Osteoblast (primary cell): ENCODE results near the gene TTC28. TPM values are rescaled to one million over a fixed set of nuclear protein-coding genes. Genes with fewer than 3 reads are reported as not detected.

Source experiments
- DNase-seq: peaks from one replicate; pipeline ENCODE4 v3.0.0; 2011; ENCODE audit warnings: low spot score, mixed read lengths; ENCODE audit not compliant: insufficient read length; ENCODE audit errors: missing footprints
- H2AFZ ChIP-seq: 2 replicates; pipeline ENCODE4 v1.6.0; 2011; ENCODE audit warnings: mild to moderate bottlenecking, low read length
- H3K27ac ChIP-seq: 2 replicates; pipeline ENCODE4 v1.5.1; 2011; ENCODE audit warnings: mild to moderate bottlenecking, low read depth, low read length, moderate library complexity
- H3K27me3 ChIP-seq: 2 replicates; pipeline ENCODE4 v1.6.0; 2012; ENCODE audit warnings: mild to moderate bottlenecking, control low read depth, inconsistent platforms, low read length, moderate library complexity; ENCODE audit not compliant: insufficient read depth
- H3K36me3 ChIP-seq: 2 replicates; pipeline ENCODE4 v1.5.1; 2011; ENCODE audit warnings: mild to moderate bottlenecking, low read length, control low read depth, moderate library complexity; ENCODE audit not compliant: insufficient read depth
- H3K4me1 ChIP-seq: 2 replicates; pipeline ENCODE4 v1.5.1; 2011; ENCODE audit warnings: mild to moderate bottlenecking, low read length, control low read depth, moderate library complexity; ENCODE audit not compliant: insufficient read depth
- H3K4me2 ChIP-seq: 2 replicates; pipeline ENCODE4 v1.6.0; 2011; ENCODE audit warnings: mild to moderate bottlenecking, low read length; ENCODE audit not compliant: insufficient read depth
- H3K4me3 ChIP-seq: fragments of 200-600 bp; sonication (generic); 3 replicates; pipeline ENCODE4 v1.5.1; 2012; ENCODE audit warnings: mild to moderate bottlenecking, low read length, inconsistent platforms; ENCODE audit not compliant: insufficient read depth
- H3K79me2 ChIP-seq: 2 replicates; pipeline ENCODE4 v1.6.0; 2012; ENCODE audit warnings: mild to moderate bottlenecking, low read length, control low read depth, inconsistent platforms; ENCODE audit not compliant: insufficient read depth
- H3K9me3 ChIP-seq: 2 replicates; pipeline ENCODE4 v1.5.1; 2011; ENCODE audit warnings: low read depth, low read length, control low read depth
- H4K20me1 ChIP-seq: 2 replicates; pipeline ENCODE4 v1.6.0; 2012; ENCODE audit warnings: mild to moderate bottlenecking, low read length, control low read depth; ENCODE audit not compliant: insufficient read depth
- total RNA-seq: library from RNA; depleted of rRNA; stranded (reverse); fragments of >200 nt; gene quantifications from 2 replicates; pipeline ENCODE4 v1.2.3, GENCODE V29; 2012
- TF ChIP-seq, protein P1 (sequence below): IDR thresholded peaks from 2 replicates; pipeline ENCODE4 v1.5.1; 2011; ENCODE audit warnings: mild to moderate bottlenecking, low read depth, low read length, moderate library complexity; ENCODE audit errors: extremely low read depth

Gene TTC28
- total RNA-seq, 1 donor, result 48.1 TPM

DNA sequence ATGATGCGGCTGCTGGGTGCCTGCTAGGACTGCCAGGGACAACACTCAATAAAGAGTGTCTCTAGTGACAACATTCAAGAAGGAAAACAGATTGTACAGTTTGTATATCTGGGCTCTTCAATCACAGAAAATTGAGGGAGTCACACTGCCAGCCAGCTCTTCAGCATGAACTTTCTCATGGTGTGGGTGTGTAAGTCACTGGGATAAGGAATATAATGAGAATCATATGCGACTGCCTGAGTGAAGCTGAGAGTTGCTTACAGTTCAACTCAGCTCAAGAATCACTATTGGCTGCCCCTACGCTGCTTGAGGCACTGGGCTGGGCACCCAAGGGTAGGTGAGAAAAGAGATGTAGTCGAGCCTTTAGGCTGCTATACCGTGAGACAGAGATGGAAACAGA lies 432.5 kb downstream of the TTC28 start:
- Histone ChIP-seq H3K27ac (peak overlapping the region; percentile 70), H3K4me1 (peaks cover 51% of the 10 kb centered on the region), H3K4me3 (no peak overlapping the region), H4K20me1 (no peaks in the 10 kb centered on the region), H3K27me3 (no peaks in the 10 kb centered on the region), H3K9me3 (no peaks in the 10 kb centered on the region), H3K36me3 (no peaks in the 10 kb centered on the region), H3K79me2 (no peaks in the 10 kb centered on the region), H3K4me2 (no peak overlapping the region), H2AFZ (no peak overlapping the region)
- TF ChIP-seq, protein P1, sequence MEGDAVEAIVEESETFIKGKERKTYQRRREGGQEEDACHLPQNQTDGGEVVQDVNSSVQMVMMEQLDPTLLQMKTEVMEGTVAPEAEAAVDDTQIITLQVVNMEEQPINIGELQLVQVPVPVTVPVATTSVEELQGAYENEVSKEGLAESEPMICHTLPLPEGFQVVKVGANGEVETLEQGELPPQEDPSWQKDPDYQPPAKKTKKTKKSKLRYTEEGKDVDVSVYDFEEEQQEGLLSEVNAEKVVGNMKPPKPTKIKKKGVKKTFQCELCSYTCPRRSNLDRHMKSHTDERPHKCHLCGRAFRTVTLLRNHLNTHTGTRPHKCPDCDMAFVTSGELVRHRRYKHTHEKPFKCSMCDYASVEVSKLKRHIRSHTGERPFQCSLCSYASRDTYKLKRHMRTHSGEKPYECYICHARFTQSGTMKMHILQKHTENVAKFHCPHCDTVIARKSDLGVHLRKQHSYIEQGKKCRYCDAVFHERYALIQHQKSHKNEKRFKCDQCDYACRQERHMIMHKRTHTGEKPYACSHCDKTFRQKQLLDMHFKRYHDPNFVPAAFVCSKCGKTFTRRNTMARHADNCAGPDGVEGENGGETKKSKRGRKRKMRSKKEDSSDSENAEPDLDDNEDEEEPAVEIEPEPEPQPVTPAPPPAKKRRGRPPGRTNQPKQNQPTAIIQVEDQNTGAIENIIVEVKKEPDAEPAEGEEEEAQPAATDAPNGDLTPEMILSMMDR, result no peak
- no peak for DNase-seq

DNA sequence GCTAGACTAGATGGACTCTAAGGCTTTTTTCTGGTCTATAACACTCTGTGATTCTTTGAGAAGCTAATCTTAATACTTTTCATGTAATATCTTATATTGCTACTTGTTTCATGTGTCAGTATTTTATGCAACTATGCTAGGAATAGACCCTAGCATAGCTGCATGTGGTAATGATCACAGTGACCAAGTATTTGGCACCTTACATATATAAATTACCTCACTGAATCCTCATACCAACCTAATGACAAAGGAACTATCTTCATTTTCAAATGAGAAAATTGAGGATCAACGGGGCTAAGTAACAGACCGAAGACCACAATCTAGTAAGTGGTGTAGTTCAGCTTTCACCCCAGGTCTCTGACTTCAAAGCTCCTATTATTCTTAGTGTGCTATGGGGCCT lies 433.2 kb downstream of the TTC28 start:
- TF ChIP-seq, protein P1, result no peak
- H3K9me3 ChIP-seq, result no peaks in the 10 kb centered on the region

GRCh38 chr22:28245579-28246224 lies 433.9 kb downstream of the TTC28 start:
- Histone ChIP-seq H3K27ac (peak overlapping the region; percentile 70), H3K27me3 (no peaks in the 10 kb centered on the region), H3K4me3 (no peak overlapping the region), H3K36me3 (no peaks in the 10 kb centered on the region), H4K20me1 (no peaks in the 10 kb centered on the region), H3K79me2 (no peaks in the 10 kb centered on the region), H3K4me1 (peaks cover 51% of the 10 kb centered on the region), H3K4me2 (peak overlapping the region; percentile 28), H3K9me3 (no peaks in the 10 kb centered on the region), H2AFZ (no peak overlapping the region)
- TF ChIP-seq, protein P1, result no peak
- DNase-seq, result no peak

More for the DNA sequence above, 433.2 kb downstream of the TTC28 start:
- Histone ChIP-seq H3K4me3 (no peak overlapping the region), H3K27ac (peak overlapping the region; percentile 70), H4K20me1 (no peaks in the 10 kb centered on the region), H3K36me3 (no peaks in the 10 kb centered on the region), H3K4me1 (peaks cover 51% of the 10 kb centered on the region), H3K4me2 (peak overlapping the region; percentile 28), H3K79me2 (no peaks in the 10 kb centered on the region), H2AFZ (no peak overlapping the region), H3K27me3 (no peaks in the 10 kb centered on the region)
- DNase-seq, result no peak

DNA sequence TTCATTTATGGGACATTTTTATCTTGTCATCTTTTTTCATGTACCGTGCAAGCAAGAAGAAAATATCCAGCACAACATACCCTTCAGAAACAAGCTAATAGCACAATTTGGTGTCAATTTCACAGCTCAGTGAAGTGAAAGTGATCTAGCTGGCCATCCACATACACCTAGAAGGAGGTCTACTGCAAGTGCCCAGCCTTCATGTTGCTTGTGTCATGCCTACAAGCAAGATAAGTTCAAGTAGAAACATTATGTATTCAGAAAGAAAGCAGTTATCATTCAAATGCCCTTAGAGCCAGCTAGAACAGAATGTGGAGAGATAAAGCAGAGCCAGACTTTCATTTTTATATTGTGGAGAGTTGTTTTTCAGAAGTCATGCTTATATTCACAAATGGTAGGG lies 434.9 kb downstream of the TTC28 start:
- H4K20me1 ChIP-seq, result no peaks in the 10 kb centered on the region
- H3K27ac ChIP-seq, result no peak overlapping the region
- H3K4me2 ChIP-seq, result no peak overlapping the region
- no peaks in the 10 kb centered on the region for H3K27me3 ChIP-seq
- H3K36me3 ChIP-seq, result no peaks in the 10 kb centered on the region
- no peak overlapping the region for H2AFZ ChIP-seq
- TF ChIP-seq, protein P1, result no peak
- H3K9me3 ChIP-seq, result no peaks in the 10 kb centered on the region
- no peak overlapping the region for H3K4me3 ChIP-seq
- peaks cover 46% of the 10 kb centered on the region for H3K4me1 ChIP-seq
- no peak for DNase-seq
- H3K79me2 ChIP-seq, result no peaks in the 10 kb centered on the region
